Brain microvascular endothelial cell (primary cell): ENCODE data around the gene OPRL1.
A peak's percentile ranks its signal among the peaks of the same experiment; 100 is the strongest.
"Not testable (repeated sequence)": the region's sequence is repeated elsewhere in the genome, so short reads cannot be mapped to it uniquely, and the experiment has no call there.

ENCODE experiments used
- DNase-seq: peaks from one replicate; pipeline ENCODE4 v3.0.0-alpha.2; 2020
- H3K27ac ChIP-seq: fragments of 250-450 bp; sonication (Bioruptor Pico); 2 replicates; pipeline ENCODE4 v1.5.1; 2020; ENCODE audit warnings: mild to moderate bottlenecking, moderate library complexity
- H3K27me3 ChIP-seq: fragments of 250-450 bp; sonication (Bioruptor Pico); replicated peaks from 2 replicates; pipeline ENCODE4 v1.5.1; 2020; ENCODE audit warnings: mild to moderate bottlenecking
- H3K36me3 ChIP-seq: fragments of 250-450 bp; sonication (Bioruptor Pico); replicated peaks from 2 replicates; pipeline ENCODE4 v1.5.1; 2020; ENCODE audit warnings: mild to moderate bottlenecking
- H3K4me3 ChIP-seq: 2 replicates; pipeline ENCODE4 v1.5.1; 2011; ENCODE audit warnings: low read depth, mild to moderate bottlenecking, control low read depth, low read length, moderate library complexity
- in situ Hi-C: cut with HindIII; loops from 2 replicates; pipeline ENCODE4 v1.10.0; 2017; ENCODE audit warnings: low sequenced_read_pairs, low pct_ligation_motif_present
- TF ChIP-seq, protein P1 (sequence below): IDR thresholded peaks from 2 replicates; pipeline ENCODE4 v1.5.1; 2011; ENCODE audit warnings: low read depth, mild to moderate bottlenecking, moderate library complexity, low read length, control low read depth, inconsistent platforms; ENCODE audit errors: missing control alignments

OPRL1 gene

DNA sequence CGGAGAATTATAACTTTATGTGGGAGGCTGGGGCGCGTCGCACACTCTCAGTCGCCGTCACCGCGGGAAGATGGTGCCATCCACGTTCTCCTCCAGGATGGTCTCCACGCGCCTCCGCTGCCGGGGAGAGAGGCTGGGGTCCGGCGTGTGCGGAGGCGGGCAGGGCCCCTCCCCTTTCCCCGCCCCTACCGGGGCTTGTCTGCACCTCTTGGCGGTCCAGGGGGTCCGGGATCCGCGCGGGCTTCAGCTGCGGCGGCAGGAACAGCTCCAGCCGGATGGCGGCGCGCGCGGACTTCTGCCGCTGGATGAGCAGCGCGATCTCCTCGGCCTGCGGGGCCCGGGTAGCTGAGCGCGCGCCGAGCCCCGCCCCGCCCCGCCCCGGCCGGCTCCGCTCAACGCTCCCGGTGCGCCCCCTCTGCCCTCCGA lies 3.5 kb downstream of the OPRL1 start:
- DNase-seq, result peak; percentile 45
- TF ChIP-seq, protein P1, sequence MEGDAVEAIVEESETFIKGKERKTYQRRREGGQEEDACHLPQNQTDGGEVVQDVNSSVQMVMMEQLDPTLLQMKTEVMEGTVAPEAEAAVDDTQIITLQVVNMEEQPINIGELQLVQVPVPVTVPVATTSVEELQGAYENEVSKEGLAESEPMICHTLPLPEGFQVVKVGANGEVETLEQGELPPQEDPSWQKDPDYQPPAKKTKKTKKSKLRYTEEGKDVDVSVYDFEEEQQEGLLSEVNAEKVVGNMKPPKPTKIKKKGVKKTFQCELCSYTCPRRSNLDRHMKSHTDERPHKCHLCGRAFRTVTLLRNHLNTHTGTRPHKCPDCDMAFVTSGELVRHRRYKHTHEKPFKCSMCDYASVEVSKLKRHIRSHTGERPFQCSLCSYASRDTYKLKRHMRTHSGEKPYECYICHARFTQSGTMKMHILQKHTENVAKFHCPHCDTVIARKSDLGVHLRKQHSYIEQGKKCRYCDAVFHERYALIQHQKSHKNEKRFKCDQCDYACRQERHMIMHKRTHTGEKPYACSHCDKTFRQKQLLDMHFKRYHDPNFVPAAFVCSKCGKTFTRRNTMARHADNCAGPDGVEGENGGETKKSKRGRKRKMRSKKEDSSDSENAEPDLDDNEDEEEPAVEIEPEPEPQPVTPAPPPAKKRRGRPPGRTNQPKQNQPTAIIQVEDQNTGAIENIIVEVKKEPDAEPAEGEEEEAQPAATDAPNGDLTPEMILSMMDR, result peak; percentile 65
- Histone ChIP-seq H3K27me3 (peaks cover 27% of the 10 kb centered on the region), H3K27ac (no peak overlapping the region), H3K4me3 (peak overlapping the region; percentile 29), H3K36me3 (no peaks in the 10 kb centered on the region)
- in situ Hi-C loops, result no loop called here

DNA sequence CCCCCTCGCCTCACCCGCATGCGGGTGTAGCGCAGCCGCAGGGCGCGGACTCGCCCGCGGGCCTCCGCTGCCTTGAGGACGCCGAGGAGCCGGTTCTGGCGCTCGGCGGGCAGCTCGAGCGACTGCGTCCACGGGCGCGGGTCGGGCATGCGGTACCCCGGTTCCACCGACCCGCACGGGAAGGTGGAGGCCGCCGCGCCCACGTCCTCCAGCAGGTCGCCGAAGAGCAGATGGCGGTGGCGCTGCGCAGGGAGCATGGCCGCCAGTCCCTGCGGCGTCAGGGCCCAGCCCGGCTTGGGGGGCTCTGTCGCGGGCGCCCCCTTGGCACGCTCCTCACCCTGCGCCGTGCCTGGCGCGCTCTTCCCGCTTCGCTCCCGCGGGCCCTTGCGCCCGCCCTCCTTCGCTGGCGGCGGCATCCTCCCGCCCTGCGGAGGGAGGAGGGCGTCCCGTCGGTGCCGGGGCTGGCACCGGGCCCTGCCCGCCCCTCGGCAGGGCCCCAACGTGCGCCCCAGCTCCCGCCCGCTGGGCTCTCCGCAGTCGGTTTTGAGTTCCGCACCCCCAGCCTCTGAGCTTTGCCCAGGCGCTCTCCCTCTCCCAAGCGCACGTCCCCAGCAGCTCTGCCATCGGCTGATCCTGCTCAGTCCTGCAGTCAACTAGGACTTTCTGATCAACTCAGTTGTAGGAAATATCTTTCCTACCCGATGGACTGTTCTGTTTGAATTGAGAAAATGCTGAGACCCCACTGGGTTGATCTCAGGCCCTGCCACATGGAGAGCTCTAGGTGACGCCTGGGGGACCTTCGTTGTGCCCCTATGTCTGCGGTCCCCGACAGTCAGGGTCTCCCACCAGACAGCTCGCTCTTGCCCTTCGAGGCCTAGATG lies 4.2 kb downstream of the OPRL1 start, which contains the start of gene LKAAEAR1:
Gene LKAAEAR1, minus strand, starts transcription at position 595 of the 881 bp plus-strand sequence. Its CDS starts 179 bp downstream, at position 416.
- Histone ChIP-seq H3K36me3 (no peaks in the 10 kb centered on the region), H3K4me3 (peak within 1 kb of the TSS; percentile 29), H3K27me3 (peaks cover 27% of the 10 kb centered on the region), H3K27ac (no peak within 1 kb of the TSS)
- TF ChIP-seq, protein P1, result no peak
- in situ Hi-C loops, result no loop called here
- DNase-seq, result no peak

DNA sequence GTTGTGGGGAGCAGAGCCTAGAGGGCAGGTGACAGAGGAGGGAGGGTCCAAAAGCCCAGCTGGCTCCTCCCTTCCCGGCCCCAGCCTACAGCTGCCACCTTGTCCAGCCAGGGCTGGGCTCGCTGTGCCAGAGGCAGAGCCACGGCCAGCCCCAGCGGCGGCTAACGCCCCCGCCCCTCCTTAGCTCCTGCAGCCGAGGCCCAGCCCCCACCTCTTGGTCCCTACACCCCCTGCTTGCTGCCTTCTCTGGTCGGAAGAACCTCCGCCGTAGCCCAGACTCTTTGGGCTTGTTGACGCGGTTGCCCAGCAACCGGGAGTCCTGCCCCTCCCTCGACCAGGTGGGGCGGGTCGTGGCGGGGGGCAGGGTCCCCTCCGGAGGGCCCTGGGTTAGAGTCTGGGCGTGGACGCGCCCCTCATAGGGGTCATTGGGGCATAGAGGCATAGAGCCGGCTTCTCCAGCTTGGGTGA lies 4.8 kb downstream of the OPRL1 start:
- H3K4me3 ChIP-seq, result no peak overlapping the region
- H3K36me3 ChIP-seq, result no peaks in the 10 kb centered on the region
- H3K27me3 ChIP-seq, result peaks cover 30% of the 10 kb centered on the region
- no peak for DNase-seq
- in situ Hi-C loops, result no loop called here
- H3K27ac ChIP-seq, result no peak overlapping the region
- TF ChIP-seq, protein P1, result no peak

DNA sequence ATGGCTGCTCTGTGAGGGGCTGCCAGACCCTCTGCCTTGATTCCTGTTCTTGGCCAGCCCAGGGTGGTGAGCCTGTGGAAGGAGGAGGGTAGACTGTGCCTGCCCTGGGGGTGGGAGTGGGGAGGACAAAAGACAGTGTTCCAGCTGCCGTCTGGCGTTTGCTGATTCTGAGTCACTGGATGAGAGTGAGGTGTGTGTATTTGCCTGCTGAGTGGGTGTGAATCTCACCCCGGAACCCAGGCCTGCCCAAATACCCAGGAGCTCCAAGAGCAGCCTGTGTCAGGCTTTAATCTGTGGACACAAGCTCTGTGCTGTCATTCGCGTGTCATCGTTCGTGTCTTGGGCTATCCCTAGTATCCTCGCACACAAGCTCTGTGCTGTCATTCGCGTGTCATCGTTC lies 6.9 kb downstream of the OPRL1 start:
- H3K27me3 ChIP-seq, result peaks cover 34% of the 10 kb centered on the region
- in situ Hi-C loops, result no loop called here

DNA sequence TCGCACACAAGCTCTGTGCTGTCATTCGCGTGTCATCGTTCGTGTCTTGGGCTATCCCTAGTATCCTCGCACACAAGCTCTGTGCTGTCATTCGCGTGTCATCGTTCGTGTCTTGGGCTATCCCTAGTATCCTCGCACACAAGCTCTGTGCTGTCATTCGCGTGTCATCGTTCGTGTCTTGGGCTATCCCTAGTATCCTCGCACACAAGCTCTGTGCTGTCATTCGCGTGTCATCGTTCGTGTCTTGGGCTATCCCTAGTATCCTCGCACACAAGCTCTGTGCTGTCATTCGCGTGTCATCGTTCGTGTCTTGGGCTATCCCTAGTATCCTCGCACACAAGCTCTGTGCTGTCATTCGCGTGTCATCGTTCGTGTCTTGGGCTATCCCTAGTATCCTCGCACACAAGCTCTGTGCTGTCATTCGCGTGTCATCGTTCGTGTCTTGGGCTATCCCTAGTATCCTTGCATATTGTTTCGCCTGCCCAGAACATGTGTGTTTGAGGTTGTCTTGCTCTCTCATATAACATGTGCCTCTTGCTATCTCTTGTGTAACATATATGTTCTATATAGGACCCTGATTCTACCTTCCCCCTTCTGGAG lies 7.4 kb downstream of the OPRL1 start:
- H3K27me3 ChIP-seq, result peaks cover 34% of the 10 kb centered on the region
- H3K36me3 ChIP-seq, H3K4me3 ChIP-seq, H3K27ac ChIP-seq, in situ Hi-C loops, DNase-seq: not testable (repeated sequence)

More for the DNA sequence above, 6.9 kb downstream of the OPRL1 start:
- H3K4me3 ChIP-seq, result no peak overlapping the region
- H3K27ac ChIP-seq, result no peak overlapping the region
- no peaks in the 10 kb centered on the region for H3K36me3 ChIP-seq
- TF ChIP-seq, protein P1, result no peak
- DNase-seq, result no peak

DNA sequence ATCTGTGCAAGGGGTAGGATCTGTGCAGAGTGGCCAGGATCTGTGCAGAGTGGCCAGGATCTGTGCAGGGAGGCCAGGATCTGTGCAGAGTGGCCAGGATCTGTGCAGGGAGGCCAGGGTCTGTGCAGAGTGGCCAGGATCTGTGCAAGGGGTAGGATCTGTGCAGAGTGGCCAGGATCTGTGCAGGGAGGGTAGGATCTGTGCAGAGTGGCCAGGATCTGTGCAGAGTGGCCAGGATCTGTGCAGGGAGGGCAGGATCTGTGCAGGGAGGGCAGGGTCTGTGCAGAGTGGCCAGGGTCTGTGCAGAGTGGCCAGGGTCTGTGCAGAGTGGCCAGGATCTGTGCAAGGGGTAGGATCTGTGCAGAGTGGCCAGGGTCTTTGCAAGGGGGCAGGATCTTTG lies 8.7 kb downstream of the OPRL1 start:
- H3K27ac ChIP-seq, in situ Hi-C loops, H3K4me3 ChIP-seq, H3K36me3 ChIP-seq, DNase-seq: not testable (repeated sequence)
- H3K27me3 ChIP-seq, result peaks cover 34% of the 10 kb centered on the region
